ENCODE measurements around the gene PUS1. TPM values are rescaled to one million over a fixed set of nuclear protein-coding genes. Genes with fewer than 3 reads are reported as not detected.
A peak's percentile ranks its signal among the peaks of the same experiment; 100 is the strongest.

The PUS1 gene
- total RNA-seq, 1 experiment from 2014 or later, result 17.1 TPM

GRCh38 chr12:131989021-131989420 is 59.9 kb downstream of the PUS1 start:
- H3K4me3 ChIP-seq, result no peak overlapping the region
- no peak overlapping the region for H3K27ac ChIP-seq
- no peaks in the 10 kb centered on the region for H3K9me3 ChIP-seq (replicated peaks)
- H3K27me3 ChIP-seq, result no peaks in the 10 kb centered on the region
- H3K4me1 ChIP-seq, result peaks cover 33% of the 10 kb centered on the region
- no peak for DNase-seq
- H3K36me3 ChIP-seq, result peaks cover 32% of the 10 kb centered on the region

- H3K36me3 ChIP-seq, result peaks cover 37% of the 10 kb centered on the region
- no peaks in the 10 kb centered on the region for H3K9me3 ChIP-seq (replicated peaks)
- peak overlapping the region; percentile 94 for H3K27ac ChIP-seq
- H3K27me3 ChIP-seq, result no peaks in the 10 kb centered on the region
- no peak overlapping the region; the same call in 1 of the 2 replicates for H3K4me3 ChIP-seq
- peaks cover 33% of the 10 kb centered on the region for H3K4me1 ChIP-seq
- peak; percentile 81 to 86 for DNase-seq
Measured at GRCh38 chr12:131990066-131990979, 61.2 kb downstream of the PUS1 start.

- Histone ChIP-seq H3K27ac (peak overlapping the region; percentile 94), H3K4me1 (peaks cover 33% of the 10 kb centered on the region)
Measured at GRCh38 chr12:131990980-131991305, 61.9 kb downstream of the PUS1 start.

DNA sequence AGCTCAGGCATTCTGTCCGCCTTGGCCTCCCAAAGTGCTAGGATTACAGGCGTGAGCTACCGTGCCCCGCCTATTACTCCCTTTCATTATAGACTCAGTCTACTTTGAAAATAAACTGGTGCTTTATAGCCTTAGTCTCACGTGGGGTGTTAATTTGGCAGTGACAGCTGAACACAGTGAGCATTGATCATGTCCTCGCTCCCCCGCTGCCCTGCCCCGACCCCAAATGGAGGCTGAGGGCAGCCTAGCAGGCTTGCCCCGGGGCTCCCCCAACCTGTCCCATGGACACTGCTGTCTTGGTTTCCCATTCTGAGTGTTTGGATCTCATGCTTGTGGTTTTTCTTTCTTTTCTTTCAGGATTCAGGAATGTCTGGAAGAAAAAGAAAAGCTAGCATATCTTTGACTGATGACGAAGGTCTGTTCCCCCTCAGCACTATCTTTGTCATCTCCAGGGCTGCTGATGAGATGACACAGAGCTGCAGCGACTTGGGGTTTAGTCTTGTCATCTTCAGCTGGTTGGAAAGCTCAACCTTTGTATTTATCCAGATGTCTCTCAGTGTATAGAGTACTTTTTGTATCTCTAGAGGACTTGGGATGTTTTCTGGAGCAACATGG is 62.8 kb downstream of the PUS1 start:
- H3K36me3 ChIP-seq, result peaks cover 36% of the 10 kb centered on the region
- peak overlapping the region; percentile 94 for H3K27ac ChIP-seq
- H3K9me3 ChIP-seq (replicated peaks), result no peaks in the 10 kb centered on the region
- no peak overlapping the region for H3K4me3 ChIP-seq
- DNase-seq, result peak; percentile 12 to 14
- peaks cover 33% of the 10 kb centered on the region for H3K4me1 ChIP-seq
- H3K27me3 ChIP-seq, result no peaks in the 10 kb centered on the region

More at GRCh38 chr12:131990980-131991305, 61.9 kb downstream of the PUS1 start:
- H3K4me3 ChIP-seq, result peak overlapping the region; percentile 8; the same call in 1 of the 2 replicates
- peaks cover 37% of the 10 kb centered on the region for H3K36me3 ChIP-seq
- H3K27me3 ChIP-seq, result no peaks in the 10 kb centered on the region
- DNase-seq, result peak in 1 of 2 experiments; percentile 79
- no peaks in the 10 kb centered on the region for H3K9me3 ChIP-seq (replicated peaks)

GRCh38 chr12:131994589-131994988 is 65.5 kb downstream of the PUS1 start:
- DNase-seq, result no peak
- peaks cover 26% of the 10 kb centered on the region for H3K4me1 ChIP-seq
- no peak overlapping the region for H3K27ac ChIP-seq
- H3K36me3 ChIP-seq, result peaks cover 33% of the 10 kb centered on the region
- no peaks in the 10 kb centered on the region for H3K9me3 ChIP-seq (replicated peaks)
- no peak overlapping the region for H3K4me3 ChIP-seq
- H3K27me3 ChIP-seq, result no peaks in the 10 kb centered on the region

Other genes with a start within 250 kb of the PUS1 start
- 28.7 and 32.6 TPM in 2 replicates for gene SFSWAP, start 218.2 kb upstream of the PUS1 start, total RNA-seq (2014; rRNA removed; shearing (Covaris generic))
- 0.68 and 2.3 TPM in 2 replicates for gene MMP17, start 100.9 kb upstream of the PUS1 start, total RNA-seq (2014; rRNA removed; shearing (Covaris generic))
- 7.2 and 7.6 TPM in 2 replicates for gene ULK1, start 34.7 kb upstream of the PUS1 start, total RNA-seq (2014; rRNA removed; shearing (Covaris generic))
- gene EP400, start 20.7 kb downstream of the PUS1 start, total RNA-seq (2014; rRNA removed; shearing (Covaris generic)), result 15.0 and 17.0 TPM in 2 replicates
- gene DDX51, start 215.0 kb downstream of the PUS1 start, total RNA-seq (2014; rRNA removed; shearing (Covaris generic)), result 12.0 and 12.5 TPM in 2 replicates
- 14.3 and 15.4 TPM in 2 replicates for gene NOC4L, start 215.2 kb downstream of the PUS1 start, total RNA-seq (2014; rRNA removed; shearing (Covaris generic))

All from SJCRH30 (cell line).